Suppressor macrophage treated with lipopolysaccharide for 1 hour (primary cell): ENCODE data around the gene MRPL23.
"Not testable (repeated sequence)": the region's sequence is repeated elsewhere in the genome, so short reads cannot be mapped to it uniquely, and the experiment has no call there.

Experiments used
- DNase-seq, 3 donors: peaks; one replicate each; pipeline ENCODE4 v3.0.0-alpha.2; 2020 to 2022

MRPL23 gene

GRCh38 chr11:1934335-1935155 is 12.6 kb upstream of the MRPL23 start:
- DNase-seq = no peak

GRCh38 chr11:1935156-1936071 is 11.7 kb upstream of the MRPL23 start:
- no peak for DNase-seq

- DNase-seq = no peak
Observed at GRCh38 chr11:1936072-1936780, 10.9 kb upstream of the MRPL23 start.

GRCh38 chr11:1936781-1937615 is 10.1 kb upstream of the MRPL23 start:
- no peak for DNase-seq

GRCh38 chr11:1937616-1938342 is 9.4 kb upstream of the MRPL23 start:
- no peak for DNase-seq

GRCh38 chr11:1938343-1939005 is 8.7 kb upstream of the MRPL23 start:
- no peak for DNase-seq

GRCh38 chr11:1939006-1939625 is 8.0 kb upstream of the MRPL23 start:
- DNase-seq = no peak

GRCh38 chr11:1939788-1940187 is 7.3 kb upstream of the MRPL23 start:
- DNase-seq = not testable (repeated sequence)

- DNase-seq = no peak
Observed at GRCh38 chr11:1942558-1943260, 4.4 kb upstream of the MRPL23 start.

- no peak for DNase-seq
Observed at GRCh38 chr11:1943576-1943975, 3.6 kb upstream of the MRPL23 start.

GRCh38 chr11:1943977-1944376 is 3.2 kb upstream of the MRPL23 start:
- no peak for DNase-seq

GRCh38 chr11:1947592-1948237 is 583 bp downstream of the MRPL23 start:
- no peak for DNase-seq

- DNase-seq = no peak
Observed at GRCh38 chr11:1948389-1948788, 1.3 kb downstream of the MRPL23 start.

GRCh38 chr11:1949302-1949701 is 2.2 kb downstream of the MRPL23 start:
- DNase-seq = no peak

- DNase-seq = no peak
Observed at GRCh38 chr11:1949922-1950321, 2.8 kb downstream of the MRPL23 start.

- DNase-seq = no peak
Observed at GRCh38 chr11:1952806-1953482, 5.8 kb downstream of the MRPL23 start.

GRCh38 chr11:1953489-1954266 is 6.5 kb downstream of the MRPL23 start:
- DNase-seq = no peak

GRCh38 chr11:1958367-1958766 is 11.2 kb downstream of the MRPL23 start:
- DNase-seq = no peak
